Naive thymus-derived CD8-positive, alpha-beta T cell (primary cell): ENCODE measurements around the gene HIVEP1. TPM values are rescaled to one million over a fixed set of nuclear protein-coding genes. Genes with fewer than 3 reads are reported as not detected.

ENCODE experiments used
- ATAC-seq, 2 donors: fragments of 150-1000 bp; cut with Tn5 transposase in 1 of 2; sonication (Bioruptor Pico), chemical (Tn5 transposase) in 1 of 2; 1 replicate in 1 of 2; 2 replicates in 1 of 2; pipeline ENCODE4 v1.10.0; 2021; ENCODE audit warnings: mild to moderate bottlenecking in 2 of 2, moderate library complexity in 2 of 2
- POLR2A ChIA-PET: fragments of 350-600 bp; sonication (Branson Sonifier 250); formaldehyde crosslinking; loops from one replicate; lab custom pipeline; 2021; ENCODE audit warnings: antibody characterized with exemption; lab: Charles Lee
- DNase-seq, 10 donors: peaks; one replicate each; pipeline versions ENCODE4 v3.0.0 to v3.0.0-alpha.2; 2020 to 2022
- H3K27ac Mint-ChIP-seq, 10 donors: one replicate each; pipeline ENCODE4 v1.8.0; 2020 to 2022; ENCODE audit warnings: mild to moderate bottlenecking in 10 of 10, mixed read lengths in 10 of 10, moderate library complexity in 4 of 10, inconsistent platforms in 1 of 10
- H3K27me3 Mint-ChIP-seq, 5 donors: one replicate each; pipeline ENCODE4 v1.8.0; 2021 to 2022; ENCODE audit warnings: mixed read lengths in 5 of 5
- H3K36me3 Mint-ChIP-seq, 3 donors: one replicate each; pipeline ENCODE4 v1.8.0; 2020 to 2022; ENCODE audit warnings: mixed read lengths in 3 of 3, mild to moderate bottlenecking in 2 of 3, inconsistent platforms in 1 of 3
- H3K4me1 Mint-ChIP-seq, 4 donors: one replicate each; pipeline ENCODE4 v1.8.0; 2021 to 2022; ENCODE audit warnings: mixed read lengths in 4 of 4
- H3K4me3 Mint-ChIP-seq, 10 donors: one replicate each; pipeline ENCODE4 v1.8.0; 2020 to 2022; ENCODE audit warnings: mild to moderate bottlenecking in 10 of 10, mixed read lengths in 10 of 10, moderate library complexity in 6 of 10, inconsistent platforms in 1 of 10
- H3K9me3 Mint-ChIP-seq, 9 donors: one replicate each; pipeline ENCODE4 v1.8.0; 2020 to 2022; ENCODE audit warnings: mixed read lengths in 9 of 9, mild to moderate bottlenecking in 3 of 9, inconsistent platforms in 1 of 9, moderate library complexity in 1 of 9
- polyA plus RNA-seq, 3 donors: library from polyadenylated mRNA; unstranded; fragments of 300-500 nt; fragmentation: Illumina TruSeq; gene quantifications; one replicate each; pipeline ENCODE4 v1.2.3, GENCODE V29; 2021
- total RNA-seq, 8 experiments: library from RNA in 2 of 8; stranded (reverse) in 2 of 8; gene quantifications; one replicate each; pipeline ENCODE4 v1.2.3 and lab custom pipeline; 2021 to 2026

The HIVEP1 gene
- total and polyA plus RNA-seq, 5 experiments from 2014 or later = 6.5 to 32.6 (median 12.6) TPM

DNA sequence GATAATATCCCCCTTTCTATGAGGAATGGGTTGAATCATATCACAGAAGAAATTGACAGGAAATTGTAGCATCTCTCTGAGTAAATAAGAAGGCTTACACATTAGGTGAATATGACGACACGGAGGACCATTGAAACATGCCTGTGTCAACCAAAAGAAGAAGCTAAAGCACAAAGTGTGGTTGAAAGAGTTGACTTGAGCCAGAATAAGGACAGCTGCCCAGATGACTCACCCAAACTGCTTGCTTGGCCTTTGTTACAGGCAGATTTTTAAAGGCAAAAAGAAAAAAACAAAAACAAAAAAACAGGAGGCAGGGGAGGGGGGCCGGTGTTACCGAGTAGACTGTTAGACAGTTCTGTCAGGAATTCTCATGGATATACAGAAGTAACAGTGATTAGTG lies 148.2 kb downstream of the HIVEP1 start:
- H3K36me3 Mint-ChIP-seq = peaks cover 0 to 62% (median 22%) of the 10 kb centered on the region in 3 donors
- POLR2A ChIA-PET = no interaction called here
- H3K4me1 Mint-ChIP-seq = peaks cover 25 to 68% (median 32%) of the 10 kb centered on the region in 4 donors
- no peak overlapping the region for H3K4me3 Mint-ChIP-seq
- peak overlapping the region in 3 of 10 donors; percentile 7 to 51 (median 21) for H3K27ac Mint-ChIP-seq
- H3K9me3 Mint-ChIP-seq = no peaks in the 10 kb centered on the region
- no peak for DNase-seq
- no peaks in the 10 kb centered on the region for H3K27me3 Mint-ChIP-seq
- no peak for ATAC-seq

DNA sequence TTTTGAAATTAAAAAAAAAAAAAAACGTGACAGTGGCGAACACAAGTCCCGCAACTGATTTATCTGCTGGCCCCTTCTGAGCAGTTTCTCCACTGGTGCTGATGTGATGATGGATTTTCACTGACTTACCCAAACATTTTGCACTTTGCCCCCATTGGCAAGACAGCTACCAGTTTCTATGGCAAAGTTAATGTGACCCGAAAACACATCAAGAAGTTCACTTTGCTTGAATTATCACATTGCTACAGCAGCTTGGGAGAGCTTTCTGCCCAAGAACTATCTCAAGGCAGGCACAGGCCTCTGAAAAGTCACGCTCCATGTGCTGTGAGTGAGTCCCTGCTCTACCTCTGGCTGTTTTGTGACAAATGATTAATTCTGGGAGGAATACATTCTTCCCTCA lies 150.1 kb downstream of the HIVEP1 start:
- H3K4me3 Mint-ChIP-seq = peak overlapping the region in 1 of 10 donors; percentile 6
- POLR2A ChIA-PET = interaction anchor here (0.8 kb wide), 1 partner anchor 45 kb away, joined by 4 read pairs; no protein-coding TSS in a partner anchor
- H3K36me3 Mint-ChIP-seq = peaks cover 0 to 56% (median 13%) of the 10 kb centered on the region in 3 donors
- ATAC-seq (no peak), DNase-seq (no peak)
- peak overlapping the region in 2 of 10 donors; percentile 24 to 44 for H3K27ac Mint-ChIP-seq
- H3K9me3 Mint-ChIP-seq = no peaks in the 10 kb centered on the region
- peaks cover 23 to 57% (median 33%) of the 10 kb centered on the region in 4 donors for H3K4me1 Mint-ChIP-seq
- no peaks in the 10 kb centered on the region for H3K27me3 Mint-ChIP-seq

DNA sequence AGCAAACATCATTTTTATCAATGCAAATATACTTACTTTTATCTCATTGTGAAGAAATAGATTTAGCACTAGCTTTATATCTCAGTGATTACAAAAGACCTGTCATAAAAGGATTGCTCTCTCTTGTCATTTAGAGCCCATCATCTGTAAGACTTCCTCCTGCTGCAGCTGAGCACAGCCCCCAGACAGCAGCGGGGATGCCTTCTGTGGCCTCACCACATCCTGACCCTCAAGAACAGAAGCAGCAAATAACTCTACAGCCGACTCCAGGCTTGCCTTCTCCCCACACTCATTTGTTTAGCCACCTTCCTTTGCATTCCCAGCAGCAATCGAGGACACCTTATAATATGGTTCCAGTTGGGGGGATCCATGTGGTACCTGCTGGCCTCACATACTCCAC lies 151.0 kb downstream of the HIVEP1 start:
- H3K36me3 Mint-ChIP-seq = peaks cover 0 to 50% (median 10%) of the 10 kb centered on the region in 3 donors
- ATAC-seq = peak; percentile 100
- no peaks in the 10 kb centered on the region for H3K9me3 Mint-ChIP-seq
- POLR2A ChIA-PET = no interaction called here
- peak overlapping the region in 8 of 10 donors; percentile 1 to 86 (median 45) for H3K27ac Mint-ChIP-seq
- peak overlapping the region in 9 of 10 donors; percentile 6 to 70 (median 37) for H3K4me3 Mint-ChIP-seq
- H3K4me1 Mint-ChIP-seq = peaks cover 18 to 49% (median 31%) of the 10 kb centered on the region in 4 donors
- H3K27me3 Mint-ChIP-seq = no peaks in the 10 kb centered on the region
- peak; percentile 18 to 81 (median 53) for DNase-seq

DNA sequence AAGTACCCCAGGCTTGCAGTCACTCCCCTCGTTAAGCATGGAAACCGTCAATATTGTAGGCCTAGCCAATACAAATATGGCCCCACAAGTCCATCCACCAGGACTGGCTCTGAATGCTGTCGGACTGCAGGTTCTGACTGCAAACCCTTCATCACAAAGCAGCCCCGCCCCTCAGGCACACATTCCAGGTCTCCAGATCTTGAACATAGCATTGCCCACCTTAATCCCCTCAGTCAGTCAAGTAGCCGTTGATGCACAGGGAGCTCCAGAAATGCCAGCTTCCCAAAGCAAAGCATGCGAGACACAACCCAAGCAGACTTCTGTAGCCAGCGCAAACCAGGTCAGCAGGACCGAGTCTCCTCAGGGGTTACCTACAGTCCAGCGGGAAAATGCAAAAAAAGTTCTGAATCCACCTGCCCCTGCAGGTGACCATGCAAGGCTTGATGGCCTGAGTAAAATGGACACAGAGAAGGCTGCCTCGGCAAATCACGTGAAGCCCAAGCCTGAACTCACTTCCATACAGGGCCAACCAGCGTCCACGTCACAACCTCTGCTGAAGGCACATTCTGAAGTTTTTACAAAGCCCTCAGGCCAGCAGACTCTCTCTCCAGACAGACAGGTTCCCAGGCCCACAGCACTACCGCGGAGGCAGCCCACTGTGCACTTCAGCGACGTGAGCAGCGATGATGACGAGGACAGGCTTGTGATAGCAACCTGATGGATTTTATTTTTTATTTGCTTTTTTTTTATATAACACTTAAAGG lies 151.8 kb downstream of the HIVEP1 start:
- H3K4me1 Mint-ChIP-seq = peaks cover 18 to 41% (median 30%) of the 10 kb centered on the region in 4 donors
- ATAC-seq (no peak), DNase-seq (no peak)
- H3K27me3 Mint-ChIP-seq = no peaks in the 10 kb centered on the region
- peaks cover 0 to 45% (median 10%) of the 10 kb centered on the region in 3 donors for H3K36me3 Mint-ChIP-seq
- H3K4me3 Mint-ChIP-seq = peak overlapping the region in 5 of 10 donors; percentile 19 to 70 (median 50)
- peak overlapping the region in 1 of 10 donors; percentile 44 for H3K27ac Mint-ChIP-seq
- H3K9me3 Mint-ChIP-seq = no peaks in the 10 kb centered on the region
- POLR2A ChIA-PET = no interaction called here

DNA sequence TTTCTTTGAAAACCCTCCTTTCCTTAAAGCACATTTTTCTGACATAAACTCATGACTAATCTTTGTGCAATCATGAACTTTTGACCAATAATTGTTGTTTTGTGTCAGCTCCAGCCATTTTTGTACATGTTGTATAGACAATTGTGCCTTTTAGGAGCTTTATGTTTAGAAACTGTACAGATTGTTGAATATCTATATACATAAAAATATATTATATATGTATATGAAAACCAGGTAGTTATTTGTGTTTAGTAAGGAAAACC lies 152.3 kb downstream of the HIVEP1 start:
- Mint-ChIP-seq H3K4me3 (no peak overlapping the region), H3K27ac (no peak overlapping the region), H3K4me1 (peaks cover 18 to 44% (median 34%) of the 10 kb centered on the region in 4 donors), H3K36me3 (peaks cover 0 to 45% (median 10%) of the 10 kb centered on the region in 3 donors), H3K9me3 (no peaks in the 10 kb centered on the region), H3K27me3 (no peaks in the 10 kb centered on the region)
- POLR2A ChIA-PET = no interaction called here
- ATAC-seq (no peak), DNase-seq (no peak)

DNA sequence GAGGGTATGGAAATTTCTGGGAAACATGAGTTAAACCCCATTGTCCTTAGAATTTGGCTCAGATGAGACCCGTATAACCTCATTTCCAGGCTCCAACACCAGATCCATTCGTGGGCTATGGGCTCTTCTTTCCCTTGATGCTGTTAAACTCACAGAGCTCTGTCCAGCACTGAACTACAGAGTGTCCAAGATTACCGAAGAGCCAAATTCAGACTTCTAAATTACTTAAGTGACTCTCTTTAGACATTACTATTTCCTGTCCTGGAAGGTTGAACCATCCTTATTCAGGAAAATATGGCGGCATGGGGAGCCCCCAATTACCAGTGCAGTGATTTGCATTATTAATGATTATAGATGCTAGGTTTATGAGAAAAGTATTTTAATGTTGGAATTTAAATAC lies 153.2 kb downstream of the HIVEP1 start:
- no peaks in the 10 kb centered on the region for H3K9me3 Mint-ChIP-seq
- no peak overlapping the region for H3K4me3 Mint-ChIP-seq
- POLR2A ChIA-PET = no interaction called here
- H3K27ac Mint-ChIP-seq = peak overlapping the region in 1 of 10 donors; percentile 44
- no peak for ATAC-seq
- no peaks in the 10 kb centered on the region for H3K27me3 Mint-ChIP-seq
- DNase-seq = no peak
- peaks cover 20 to 44% (median 37%) of the 10 kb centered on the region in 4 donors for H3K4me1 Mint-ChIP-seq
- peaks cover 0 to 41% (median 10%) of the 10 kb centered on the region in 3 donors for H3K36me3 Mint-ChIP-seq

DNA sequence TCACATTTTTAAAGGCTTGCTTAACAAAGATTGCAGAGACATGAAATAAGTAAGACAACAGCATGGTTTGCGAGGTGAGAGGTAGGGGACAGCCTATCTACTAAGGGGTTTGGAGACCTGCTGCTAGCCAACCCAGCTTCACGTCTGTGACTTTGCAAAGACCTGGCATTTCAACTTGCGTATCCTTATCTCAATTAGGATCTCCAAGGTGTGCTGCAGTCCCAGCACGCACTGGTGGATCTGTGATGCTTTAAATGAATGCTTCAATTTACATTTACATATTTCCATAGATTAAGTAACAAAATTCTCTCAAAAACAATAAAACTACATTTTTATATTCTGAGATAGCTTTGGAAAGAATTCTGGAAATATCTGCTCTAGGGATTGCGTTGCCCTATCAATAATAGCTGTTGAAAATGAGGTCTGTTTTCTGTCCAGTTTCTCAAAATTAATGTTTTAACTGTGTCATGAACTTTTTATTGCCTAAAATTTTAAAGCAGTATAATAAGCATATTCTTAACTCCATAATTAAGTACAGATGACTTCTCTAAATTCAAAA lies 153.7 kb downstream of the HIVEP1 start:
- H3K36me3 Mint-ChIP-seq = peaks cover 0 to 40% (median 10%) of the 10 kb centered on the region in 3 donors
- DNase-seq = no peak
- peak overlapping the region in 2 of 10 donors; percentile 14 to 44 for H3K27ac Mint-ChIP-seq
- H3K4me1 Mint-ChIP-seq = peaks cover 19 to 41% (median 36%) of the 10 kb centered on the region in 4 donors
- ATAC-seq = no peak
- no peaks in the 10 kb centered on the region for H3K9me3 Mint-ChIP-seq
- POLR2A ChIA-PET = no interaction called here
- H3K27me3 Mint-ChIP-seq = no peaks in the 10 kb centered on the region
- no peak overlapping the region for H3K4me3 Mint-ChIP-seq

DNA sequence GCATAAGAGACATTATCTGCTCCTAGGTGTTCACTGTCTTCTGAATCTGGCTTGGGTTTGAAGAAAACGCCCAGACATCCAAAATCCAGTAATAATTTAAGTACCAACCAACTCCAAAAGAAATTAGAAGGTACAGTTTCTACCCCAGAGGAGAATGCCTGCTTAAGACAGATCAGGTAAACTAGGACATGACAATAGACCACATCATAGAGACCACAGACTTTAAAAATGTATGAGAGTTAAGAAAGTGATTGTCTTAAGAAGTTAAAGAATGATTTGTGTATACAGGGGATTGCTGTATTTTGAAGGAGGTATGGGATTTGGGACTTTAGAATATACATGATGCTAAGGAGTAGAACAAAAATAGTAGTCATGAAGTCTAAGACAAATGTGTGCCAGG lies 157.3 kb downstream of the HIVEP1 start:
- H3K4me3 Mint-ChIP-seq = no peak overlapping the region
- no peaks in the 10 kb centered on the region for H3K9me3 Mint-ChIP-seq
- POLR2A ChIA-PET = no interaction called here
- peaks cover 6 to 18% (median 9%) of the 10 kb centered on the region in 4 donors for H3K4me1 Mint-ChIP-seq
- DNase-seq (peak in 2 of 10 donors; percentile 30 to 42), ATAC-seq (peak in 1 of 2 donors; percentile 71)
- no peaks in the 10 kb centered on the region for H3K27me3 Mint-ChIP-seq
- no peak overlapping the region for H3K27ac Mint-ChIP-seq
- H3K36me3 Mint-ChIP-seq = peaks cover 0 to 7% (median 4%) of the 10 kb centered on the region in 3 donors

DNA sequence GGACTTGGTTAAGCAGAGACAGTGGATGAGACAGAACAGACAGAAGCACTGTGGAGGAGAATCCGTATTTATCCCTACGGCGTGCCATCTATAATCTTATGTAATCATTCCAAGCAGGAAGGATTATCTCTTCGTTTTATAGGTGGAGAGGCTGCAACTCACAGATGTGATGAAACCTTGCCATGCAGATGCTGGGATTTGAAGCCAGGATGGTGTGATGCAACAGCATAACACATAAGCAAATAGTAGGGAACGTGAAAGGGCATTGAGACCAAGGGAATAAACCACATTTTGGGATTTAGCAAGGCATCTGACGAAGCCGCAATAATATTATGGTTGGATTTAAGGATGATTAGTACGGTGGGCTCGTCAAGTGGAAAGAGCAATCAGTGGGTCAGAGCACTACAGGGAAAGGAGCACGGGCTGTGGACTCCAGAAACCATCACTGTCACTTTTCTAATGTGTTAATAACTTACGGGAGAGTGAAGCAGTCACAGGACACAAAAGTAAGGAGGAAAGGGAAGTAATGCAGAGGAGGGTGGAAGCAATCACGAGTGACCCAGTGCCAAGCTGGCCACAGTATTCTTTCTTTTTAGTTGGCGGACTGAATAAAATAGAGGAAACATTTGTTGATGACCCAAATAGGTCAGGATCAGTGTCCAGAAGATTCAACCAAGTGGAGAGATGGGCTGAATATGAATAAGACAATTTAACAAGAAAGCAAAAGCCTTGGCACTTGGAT lies 158.4 kb downstream of the HIVEP1 start:
- Mint-ChIP-seq H3K4me1 (peaks cover 6 to 17% (median 7%) of the 10 kb centered on the region in 4 donors), H3K27me3 (no peaks in the 10 kb centered on the region), H3K4me3 (no peak overlapping the region), H3K36me3 (no peaks in the 10 kb centered on the region), H3K27ac (no peak overlapping the region), H3K9me3 (no peaks in the 10 kb centered on the region)
- DNase-seq (no peak), ATAC-seq (no peak)
- POLR2A ChIA-PET = no interaction called here

DNA sequence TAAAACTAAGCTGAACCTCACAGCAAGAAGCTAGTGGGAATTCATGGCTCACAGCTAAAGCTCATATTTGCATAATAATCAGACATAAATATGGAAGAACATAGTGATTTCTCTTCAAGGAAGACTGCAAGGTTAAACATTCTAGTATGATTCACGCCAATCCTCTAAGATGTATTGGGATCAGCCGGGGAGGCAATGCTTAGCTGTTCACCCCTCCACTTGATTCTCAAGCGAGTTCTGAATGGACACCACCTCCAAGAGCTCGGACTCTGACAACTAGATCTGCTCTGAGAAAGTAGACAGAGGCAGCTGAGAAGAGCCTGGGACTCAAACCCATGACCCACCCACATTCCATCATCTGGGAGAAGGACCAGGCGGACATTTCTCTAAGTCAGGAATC lies 159.6 kb downstream of the HIVEP1 start:
- ATAC-seq = no peak
- POLR2A ChIA-PET = no interaction called here
- Mint-ChIP-seq H3K27me3 (no peaks in the 10 kb centered on the region), H3K4me3 (no peak overlapping the region), H3K4me1 (peaks cover 6 to 15% (median 7%) of the 10 kb centered on the region in 4 donors), H3K36me3 (peaks cover 0 to 5% (median 1%) of the 10 kb centered on the region in 3 donors), H3K9me3 (peaks cover 0 to 3% (median 0%) of the 10 kb centered on the region in 9 donors), H3K27ac (no peak overlapping the region)
- no peak for DNase-seq

DNA sequence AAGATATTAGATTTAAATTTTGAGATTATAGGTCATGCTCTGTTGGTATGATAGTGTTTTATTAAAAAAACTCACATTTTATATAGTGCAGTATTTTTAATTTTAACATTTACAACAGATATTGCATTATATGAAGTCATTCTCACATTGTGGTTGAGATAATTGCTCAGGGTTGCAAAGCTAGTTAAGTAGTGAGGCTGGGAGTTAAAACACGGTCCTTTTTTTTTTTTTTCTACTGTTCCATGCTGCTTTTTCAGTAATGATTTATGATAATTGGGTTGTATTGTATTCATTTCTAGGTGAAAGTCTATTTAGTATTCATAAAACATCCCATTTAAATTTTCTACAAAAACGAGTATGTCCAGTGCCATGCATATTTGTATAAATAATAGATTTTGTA lies 160.5 kb downstream of the HIVEP1 start:
- Mint-ChIP-seq H3K9me3 (peaks cover 0 to 5% (median 0%) of the 10 kb centered on the region in 9 donors), H3K27me3 (no peaks in the 10 kb centered on the region), H3K36me3 (peaks cover 0 to 9% (median 7%) of the 10 kb centered on the region in 3 donors), H3K27ac (no peak overlapping the region), H3K4me1 (peaks cover 6 to 15% (median 7%) of the 10 kb centered on the region in 4 donors), H3K4me3 (no peak overlapping the region)
- POLR2A ChIA-PET = no interaction called here
- DNase-seq = no peak
- ATAC-seq = no peak

DNA sequence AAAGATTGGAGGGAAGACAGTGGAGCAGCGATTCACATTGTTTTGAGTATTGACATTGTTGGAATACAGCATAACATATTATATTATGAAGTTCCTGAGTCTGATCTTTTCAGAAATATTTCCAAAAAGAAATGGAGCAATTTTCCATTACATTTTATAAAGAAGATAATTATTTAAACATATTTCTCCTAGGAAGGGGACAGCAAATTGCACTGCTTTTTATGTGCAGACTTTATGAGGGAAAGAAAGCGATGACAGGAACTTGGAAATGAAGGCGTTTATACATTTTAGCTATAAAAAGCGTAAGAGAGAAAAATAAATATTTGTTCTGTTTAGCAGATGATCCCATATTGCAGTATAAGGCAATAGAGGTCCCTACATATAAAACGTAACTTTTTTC lies 161.1 kb downstream of the HIVEP1 start:
- no peaks in the 10 kb centered on the region for H3K27me3 Mint-ChIP-seq
- peaks cover 6 to 15% (median 7%) of the 10 kb centered on the region in 4 donors for H3K4me1 Mint-ChIP-seq
- DNase-seq (no peak), ATAC-seq (no peak)
- no peak overlapping the region for H3K27ac Mint-ChIP-seq
- POLR2A ChIA-PET = no interaction called here
- peaks cover 0 to 9% (median 7%) of the 10 kb centered on the region in 3 donors for H3K36me3 Mint-ChIP-seq
- peaks cover 0 to 5% (median 0%) of the 10 kb centered on the region in 9 donors for H3K9me3 Mint-ChIP-seq
- H3K4me3 Mint-ChIP-seq = no peak overlapping the region
